NCI-H524 (cell line): ENCODE measurements around the gene CCDC85C.

Source experiments
- DNase-seq, 2 experiments: peaks; one replicate each; lab custom pipeline; 2025; lab: John Stamatoyannopoulos, UW

CCDC85C gene

DNA sequence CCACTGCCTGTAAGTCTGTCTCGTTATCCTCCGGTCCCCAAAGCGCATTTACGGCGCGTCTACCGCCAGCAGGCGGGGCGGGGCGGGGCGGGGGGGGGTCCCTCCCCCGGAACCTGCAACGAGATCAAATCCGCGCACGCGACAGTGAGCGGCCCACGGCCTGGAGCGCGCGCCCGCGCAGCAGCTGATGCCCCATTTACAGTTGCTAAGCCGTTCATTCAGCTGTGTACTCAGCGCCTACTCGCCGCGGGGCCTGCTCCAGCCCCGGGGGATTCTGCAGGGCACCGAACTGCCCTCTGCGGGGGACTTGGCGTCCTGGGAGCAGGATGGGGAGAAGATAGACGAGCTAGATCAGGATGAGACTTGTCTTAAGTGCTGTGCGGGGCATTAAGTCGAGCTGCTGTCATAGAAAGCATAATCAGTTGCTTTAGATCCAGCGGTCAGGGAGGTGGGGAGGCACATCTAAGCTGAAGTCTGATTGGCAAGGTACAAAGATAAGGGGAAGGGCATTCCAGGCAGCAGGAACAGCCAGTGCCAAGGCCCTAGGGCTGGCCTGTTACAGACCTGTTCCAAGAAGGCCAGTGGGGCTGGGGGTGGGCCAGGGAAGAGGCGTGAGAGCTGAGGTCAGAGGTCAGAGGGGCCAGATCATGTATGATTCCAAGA, 1.4 kb upstream of the CCDC85C start:
- peak; percentile 90 to 98 for DNase-seq

DNA sequence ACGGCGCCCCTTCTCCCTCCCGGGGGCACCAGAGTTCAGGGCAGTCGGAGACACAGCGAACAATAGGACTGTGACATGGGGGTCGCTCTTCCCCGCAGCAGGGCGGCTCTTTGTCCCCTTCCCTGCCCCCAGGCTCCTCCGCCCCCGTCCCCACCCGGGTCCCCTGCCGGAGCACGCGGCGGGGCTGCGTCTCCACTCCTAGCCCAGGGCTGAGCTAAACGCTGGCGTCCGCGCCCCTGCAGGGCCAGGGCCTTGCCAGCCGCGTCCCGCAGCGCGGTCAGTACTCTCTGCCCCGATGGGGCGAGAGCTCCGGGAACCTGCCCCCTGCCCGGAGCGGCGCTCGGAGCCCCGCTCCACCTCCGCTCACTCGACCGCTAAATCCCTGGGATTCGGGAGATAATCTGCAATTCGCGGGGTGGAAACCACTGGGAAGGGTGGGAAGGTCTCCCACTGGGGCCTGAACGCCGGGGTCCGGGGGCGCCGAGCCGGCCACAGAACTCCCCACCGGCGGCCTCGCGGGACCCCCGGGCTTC, 825 bp upstream of the CCDC85C start:
- DNase-seq = peak in 1 of 2 experiments; percentile 85

DNA sequence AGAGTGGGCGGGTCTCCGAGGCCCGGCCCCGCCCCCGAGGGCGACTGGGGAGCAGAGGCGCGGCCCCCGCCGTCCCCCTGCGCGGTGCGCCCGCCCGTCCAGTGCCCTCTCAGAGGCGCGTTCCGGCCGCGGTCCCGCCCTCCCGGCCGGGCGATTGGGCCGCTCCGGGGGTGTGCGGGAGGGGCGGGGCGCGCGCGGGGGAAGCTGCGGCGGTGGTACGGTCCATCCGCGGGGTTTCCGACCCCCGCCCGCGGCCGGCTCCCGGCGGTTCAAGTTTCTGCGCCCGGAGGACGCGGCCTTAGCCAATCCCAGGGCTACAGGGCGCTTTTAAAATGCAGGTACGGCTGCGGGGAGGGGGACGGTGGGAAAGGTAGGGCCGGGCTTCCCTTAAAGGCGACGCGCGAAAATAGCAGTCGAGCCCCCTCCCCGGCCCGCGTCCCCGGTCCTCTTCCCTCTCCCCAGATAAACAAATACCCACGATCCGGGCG, 315 bp upstream of the CCDC85C start:
- peak; percentile 97 to 99 for DNase-seq

DNA sequence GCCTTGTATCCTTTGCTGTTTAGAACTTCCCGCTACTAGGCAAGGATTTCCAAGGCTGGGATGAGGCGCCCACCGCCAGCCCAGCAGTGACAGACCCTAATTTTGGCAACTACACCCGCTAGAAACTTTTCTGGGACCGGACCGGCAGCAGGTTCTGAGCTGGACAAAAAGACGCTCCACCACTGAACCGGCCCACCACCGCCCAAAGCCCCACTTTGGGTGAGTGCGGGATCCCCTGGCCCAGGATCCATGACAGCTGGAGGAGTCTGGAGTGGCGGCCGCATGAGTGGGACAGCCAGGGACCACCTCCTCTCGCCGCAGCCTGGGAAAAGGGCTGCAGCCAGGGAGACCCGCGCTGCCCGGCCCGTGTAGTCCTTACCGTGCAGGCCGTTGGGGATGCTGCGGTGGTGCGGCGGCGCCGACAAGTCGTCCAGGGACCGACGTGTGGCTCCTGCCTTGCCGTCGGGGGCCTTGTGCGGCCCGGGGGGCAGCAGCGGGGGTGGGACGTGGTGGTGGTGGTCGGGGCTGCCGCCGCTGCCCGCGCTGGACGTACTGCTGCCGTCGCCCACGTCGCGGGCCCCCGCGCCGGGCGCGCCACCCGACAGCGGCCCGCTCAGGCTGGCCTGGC, 1.1 kb downstream of the CCDC85C start:
- no peak for DNase-seq

DNA sequence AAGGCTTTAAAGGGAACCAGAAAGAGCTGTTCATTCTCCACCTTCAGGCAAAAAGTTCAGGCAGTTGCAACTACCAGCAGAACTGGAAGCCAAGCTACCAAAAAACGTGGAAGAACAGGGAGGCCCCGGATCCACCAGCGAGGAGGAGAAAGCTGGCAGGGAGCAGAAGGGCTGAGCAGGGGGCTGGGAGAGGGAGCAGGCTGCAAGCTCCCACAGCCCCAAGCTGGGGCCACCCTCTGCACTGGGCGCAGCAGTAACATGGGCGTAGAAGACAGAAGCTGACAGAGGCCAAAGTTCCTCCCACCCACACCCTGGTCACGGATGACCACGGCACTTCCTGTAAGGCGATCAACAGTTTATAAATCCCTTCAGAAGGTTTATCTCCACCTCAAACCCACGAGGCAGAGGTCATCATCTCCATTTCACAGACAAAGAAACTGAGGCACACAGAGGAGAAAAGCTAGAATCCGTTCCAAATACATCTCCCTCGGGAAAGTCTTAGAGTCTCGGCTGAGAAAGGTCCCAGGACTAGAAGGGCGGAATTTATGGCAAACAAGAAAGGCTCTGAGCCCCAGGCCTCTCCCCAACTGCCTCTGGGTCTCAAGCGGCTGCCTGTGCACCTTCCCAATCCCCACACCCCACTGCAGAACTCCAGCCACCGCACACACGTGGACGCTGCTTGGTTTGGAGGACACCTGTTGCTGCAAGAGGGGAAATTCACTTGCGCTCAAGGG, 1.8 kb downstream of the CCDC85C start:
- peak; percentile 15 to 50 for DNase-seq

DNA sequence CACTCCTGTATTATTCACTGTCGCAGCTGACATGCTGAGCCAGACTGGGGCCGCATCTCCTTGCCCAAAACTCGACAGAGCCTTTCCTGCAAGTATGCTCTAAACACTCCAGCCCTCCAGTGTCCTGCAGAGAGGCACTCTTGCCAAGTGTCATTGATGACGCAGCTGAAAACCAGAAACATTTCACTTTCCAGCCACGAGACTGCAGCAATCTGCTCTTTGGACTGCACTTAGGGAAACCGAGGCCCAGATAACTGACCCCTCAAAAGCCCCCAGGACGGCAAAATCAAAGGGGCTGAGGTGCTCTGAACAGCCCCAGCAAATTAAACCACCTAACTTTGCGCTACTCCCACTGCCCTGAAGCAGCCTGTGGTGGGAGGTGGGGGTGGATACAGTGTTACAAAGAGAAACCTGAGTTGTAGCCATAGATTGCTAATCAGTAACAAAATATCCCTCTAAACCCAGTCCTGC, 2.6 kb downstream of the CCDC85C start:
- no peak for DNase-seq

DNA sequence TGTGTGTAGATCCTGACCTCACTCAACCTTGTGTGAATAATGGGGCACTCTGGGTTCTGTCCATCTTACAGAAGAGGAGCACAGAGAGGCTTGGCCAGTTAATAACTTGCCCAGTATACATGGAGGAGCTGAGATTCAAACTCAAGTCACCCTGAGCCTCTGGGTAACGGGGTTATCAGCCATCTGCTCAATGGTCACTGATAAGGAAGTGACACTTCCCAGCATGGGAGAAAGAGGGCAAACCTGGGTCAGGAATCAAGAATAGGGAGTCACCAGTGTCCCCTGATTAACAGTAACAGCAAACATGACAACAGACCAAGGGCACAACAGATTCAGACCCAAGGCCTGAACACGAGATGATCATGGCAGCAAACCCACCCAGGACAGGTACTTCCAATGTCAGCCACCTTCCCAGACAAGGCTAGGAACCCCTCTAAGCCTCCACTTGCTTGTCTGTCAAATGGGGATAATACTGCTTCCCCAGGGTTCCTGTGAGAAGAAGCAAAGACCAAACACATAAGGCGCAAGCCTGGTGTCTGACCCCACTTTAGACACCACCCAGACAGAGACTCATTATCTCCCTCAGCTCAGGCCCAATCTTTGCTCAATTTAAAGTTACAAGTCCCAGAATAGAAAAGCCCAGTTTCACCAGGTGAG, 3.6 kb downstream of the CCDC85C start:
- DNase-seq = no peak

DNA sequence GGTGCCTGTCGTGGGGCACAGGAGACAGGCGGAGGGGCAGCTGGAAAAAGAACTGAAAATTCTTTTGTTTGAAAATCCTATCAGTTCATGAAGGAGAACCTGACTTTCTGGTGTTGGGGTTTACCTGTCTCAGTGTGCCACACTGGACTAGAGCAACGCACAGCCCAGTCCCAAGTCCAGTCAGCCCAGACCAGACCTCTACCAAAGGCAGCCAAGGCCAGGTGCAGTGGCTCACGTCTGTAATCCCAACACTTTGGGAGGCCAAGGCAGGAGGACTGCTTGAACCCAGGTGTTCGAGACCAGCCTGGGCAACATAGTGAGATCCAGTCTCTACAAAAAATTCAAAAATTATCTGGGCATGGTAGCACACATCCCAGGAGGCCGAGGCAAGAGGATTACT, 4.6 kb downstream of the CCDC85C start:
- no peak for DNase-seq

DNA sequence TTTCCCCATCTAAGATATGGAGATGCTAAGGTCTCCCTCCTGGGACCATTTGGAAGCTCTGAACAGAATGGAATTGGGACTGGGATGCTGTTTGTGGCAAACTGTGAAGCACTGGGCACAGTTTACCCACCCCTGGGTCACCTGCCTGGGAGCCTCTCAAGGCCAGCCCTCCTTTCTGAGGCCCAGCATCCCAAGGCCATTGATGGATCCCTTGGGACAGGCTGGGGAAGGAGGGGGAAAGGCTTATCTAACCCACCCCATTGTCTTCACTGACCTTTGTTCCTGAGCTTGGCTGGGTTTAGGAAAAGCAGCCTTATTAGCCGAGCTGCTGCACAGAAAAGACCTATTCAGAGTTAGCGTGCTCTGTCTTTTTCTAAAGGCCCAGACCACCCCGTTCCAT, 5.2 kb downstream of the CCDC85C start:
- no peak for DNase-seq

DNA sequence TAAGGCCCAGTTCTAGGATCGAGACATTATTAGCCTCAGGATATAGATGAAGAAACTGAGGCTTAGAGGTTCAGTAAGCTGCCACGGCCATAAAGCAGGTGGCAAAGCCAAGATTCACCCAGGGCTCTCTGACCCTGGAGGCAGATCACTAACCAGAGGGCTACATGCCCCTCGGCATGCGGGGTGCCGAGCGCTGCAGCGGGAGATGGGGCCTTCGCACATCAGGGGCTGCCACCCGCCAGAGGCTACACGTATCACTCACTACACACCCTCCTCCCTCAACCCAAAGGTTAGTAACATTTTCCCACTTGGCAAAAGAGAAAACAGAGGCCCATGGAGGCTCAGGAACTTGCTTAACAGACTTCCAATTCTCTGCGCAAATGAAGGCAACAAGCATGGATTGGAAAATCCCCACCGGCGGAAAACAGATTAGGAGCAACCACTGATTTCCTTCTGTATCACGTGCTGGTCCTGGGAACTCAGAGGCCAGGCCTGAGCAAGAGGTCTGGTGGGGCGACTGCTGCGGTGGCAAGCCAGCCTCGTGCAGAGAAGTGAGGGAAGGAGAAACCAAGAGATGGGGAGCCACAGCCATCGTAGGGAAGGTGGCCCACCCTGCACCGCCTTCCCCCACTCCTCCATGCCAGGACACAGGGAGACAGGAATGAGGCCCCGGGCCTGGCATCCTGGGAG, 6.0 kb downstream of the CCDC85C start:
- DNase-seq = no peak

DNA sequence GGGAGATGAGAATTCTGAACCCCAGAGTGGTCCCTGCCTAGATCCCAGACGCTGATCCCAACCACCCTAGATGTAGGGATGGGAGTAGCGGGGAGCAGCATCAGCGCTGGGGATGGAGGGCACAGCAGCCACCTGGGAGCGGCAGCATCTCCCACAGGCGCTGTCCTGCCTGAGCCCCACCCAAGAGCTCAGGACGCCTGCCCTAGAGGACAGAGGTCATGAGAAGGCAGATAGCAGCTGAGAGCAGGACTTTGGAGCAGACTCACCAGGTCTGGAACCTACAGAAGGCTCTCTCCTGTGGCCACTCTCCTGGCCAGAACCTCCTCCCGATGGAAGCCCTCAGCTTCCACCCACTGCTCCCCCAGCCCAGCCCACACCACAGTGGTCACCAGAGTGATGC, 7.2 kb downstream of the CCDC85C start:
- no peak for DNase-seq

DNA sequence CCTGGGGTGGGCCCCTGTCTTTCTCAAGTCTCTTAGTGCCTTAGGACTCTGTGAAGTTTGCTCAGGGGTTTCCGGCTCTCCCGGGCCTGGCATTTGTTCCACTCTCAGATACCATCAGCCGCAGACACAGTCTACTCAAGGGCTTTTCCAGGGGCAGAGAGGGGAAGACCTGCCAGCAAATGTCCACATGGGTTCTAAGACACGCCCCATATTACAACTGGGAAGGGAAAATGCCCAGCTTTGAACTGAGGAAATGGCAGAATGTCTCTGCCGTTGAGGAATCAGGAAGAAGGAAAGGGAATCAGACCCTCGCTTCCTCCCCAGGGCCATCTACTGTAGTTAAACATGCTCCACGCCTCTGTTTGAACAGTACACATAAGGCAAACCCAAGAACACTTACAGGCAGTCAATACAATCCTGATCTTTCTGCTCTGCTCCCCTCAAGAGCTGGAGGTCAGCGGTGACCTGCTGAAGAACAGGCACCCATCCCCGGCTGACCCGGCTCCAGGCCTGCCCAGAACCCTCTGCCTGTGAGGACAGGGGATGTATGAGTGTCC, 7.9 kb downstream of the CCDC85C start:
- no peak for DNase-seq

DNA sequence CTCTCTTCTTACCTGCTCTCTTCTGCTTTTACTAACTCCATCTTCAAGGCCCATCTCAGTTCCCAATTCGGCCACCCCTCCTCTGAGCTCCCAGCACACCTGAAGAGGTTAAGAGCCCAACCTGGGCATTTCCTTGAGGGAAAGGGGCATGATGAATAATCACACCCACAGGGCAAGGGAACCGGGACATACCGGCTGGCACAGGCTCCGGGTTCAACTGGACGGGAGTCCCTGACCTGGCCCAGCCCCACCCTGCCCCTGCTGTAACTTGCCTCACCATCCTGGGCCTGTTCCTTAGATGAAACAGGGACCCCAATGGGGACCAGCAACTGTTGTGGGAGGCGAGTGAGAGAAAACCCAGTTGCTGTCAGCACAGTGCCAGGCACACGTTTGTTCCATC, 8.5 kb downstream of the CCDC85C start:
- no peak for DNase-seq

DNA sequence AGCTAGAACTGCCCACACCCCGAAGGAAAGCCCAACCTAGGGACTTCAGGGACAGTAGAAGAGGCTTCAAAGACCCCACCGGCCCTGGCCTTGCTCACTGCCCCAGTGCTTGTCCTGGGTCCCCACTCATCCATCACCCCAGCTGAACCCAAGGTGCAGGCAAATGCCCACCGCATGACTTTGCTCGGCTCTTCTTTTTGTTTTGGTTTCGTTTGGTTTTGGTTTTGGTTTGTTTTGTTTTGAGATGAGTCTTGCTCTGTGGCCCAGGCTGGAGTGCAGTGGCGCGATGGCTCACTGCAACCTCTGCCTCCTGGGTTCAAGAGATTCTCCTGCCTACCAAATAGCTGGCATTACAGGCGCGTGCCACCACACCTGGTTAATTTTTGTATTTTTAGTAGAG, 9.0 kb downstream of the CCDC85C start:
- no peak for DNase-seq

DNA sequence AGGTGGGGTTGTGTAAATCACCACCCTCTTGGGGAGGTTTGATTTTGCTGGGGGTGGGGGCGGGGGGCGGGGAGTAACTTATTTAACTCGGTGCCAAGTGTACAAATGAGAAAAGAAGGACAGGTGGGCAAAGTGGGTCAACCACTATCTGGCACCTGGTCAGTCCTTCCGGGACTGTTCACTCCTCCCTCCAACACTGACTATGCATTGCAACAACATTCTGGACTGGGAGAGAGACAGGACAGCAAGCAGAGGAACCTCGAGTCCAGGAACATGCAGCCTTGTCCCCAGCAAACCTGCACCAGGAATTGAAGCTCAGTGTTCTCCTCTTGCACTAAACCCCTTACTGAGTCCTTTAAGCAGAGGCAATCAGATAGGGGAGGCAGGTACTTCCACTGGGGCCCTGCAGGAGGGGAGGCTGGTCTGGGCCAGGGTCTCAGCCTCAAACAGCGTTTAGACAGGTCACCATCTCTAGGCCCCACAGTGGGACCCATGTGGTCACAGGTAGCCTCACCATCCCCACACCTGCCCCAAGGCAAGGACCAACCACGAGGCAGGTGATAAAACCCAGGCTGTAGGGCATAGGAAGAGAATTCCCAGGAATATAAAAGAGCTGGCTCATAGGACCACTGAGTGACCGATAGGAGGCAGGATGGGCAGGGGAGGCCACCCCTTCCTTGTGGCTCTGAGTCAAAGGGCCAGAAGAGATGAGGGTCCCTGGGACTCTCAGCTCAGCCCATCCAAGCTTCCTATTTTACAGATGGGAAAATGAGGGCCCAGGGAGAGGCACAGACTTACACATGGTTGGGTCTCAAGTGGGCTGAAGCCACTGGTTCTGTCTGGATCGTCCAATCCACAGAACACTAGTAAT, 9.8 kb downstream of the CCDC85C start:
- no peak for DNase-seq

DNA sequence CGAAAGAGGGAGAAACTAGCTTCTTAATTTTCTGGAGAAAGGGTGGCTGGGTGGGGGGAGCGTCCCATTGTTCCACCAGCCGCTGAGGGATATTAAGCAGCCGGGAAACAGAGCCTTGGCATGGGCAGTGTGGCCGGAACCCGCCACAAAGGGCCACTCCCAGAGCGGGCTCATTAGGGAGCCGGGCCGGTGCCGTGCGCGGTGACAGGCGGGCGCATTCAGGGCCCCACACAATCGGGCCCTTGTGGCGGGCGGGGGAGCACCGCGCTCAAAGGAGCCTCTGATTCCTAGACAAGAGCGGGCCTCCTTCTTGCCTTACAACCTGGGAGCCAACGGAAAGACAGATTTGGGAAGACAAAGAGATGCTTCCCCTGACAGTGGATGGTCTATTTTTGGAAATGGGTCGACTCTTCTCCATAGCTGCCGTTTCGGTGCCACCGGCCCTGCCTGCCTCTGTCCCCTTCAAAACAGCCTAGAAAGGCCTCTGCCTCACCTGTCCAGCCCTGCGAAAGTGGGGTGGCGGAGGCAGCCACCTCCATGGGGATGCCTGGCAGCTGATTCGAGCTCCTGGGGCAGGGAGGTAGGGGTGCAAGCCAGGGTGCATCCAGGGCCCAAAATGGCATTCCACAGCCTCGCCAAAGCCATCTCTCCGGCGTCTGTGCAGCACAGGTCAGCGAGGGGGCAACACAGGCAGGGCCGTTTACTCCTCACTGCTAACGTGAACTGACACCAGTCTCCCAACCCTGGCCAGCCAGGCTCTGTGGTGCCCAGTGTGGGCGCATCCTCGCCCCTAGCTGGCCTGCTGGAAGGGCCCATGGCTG, 10.9 kb downstream of the CCDC85C start:
- no peak for DNase-seq

DNA sequence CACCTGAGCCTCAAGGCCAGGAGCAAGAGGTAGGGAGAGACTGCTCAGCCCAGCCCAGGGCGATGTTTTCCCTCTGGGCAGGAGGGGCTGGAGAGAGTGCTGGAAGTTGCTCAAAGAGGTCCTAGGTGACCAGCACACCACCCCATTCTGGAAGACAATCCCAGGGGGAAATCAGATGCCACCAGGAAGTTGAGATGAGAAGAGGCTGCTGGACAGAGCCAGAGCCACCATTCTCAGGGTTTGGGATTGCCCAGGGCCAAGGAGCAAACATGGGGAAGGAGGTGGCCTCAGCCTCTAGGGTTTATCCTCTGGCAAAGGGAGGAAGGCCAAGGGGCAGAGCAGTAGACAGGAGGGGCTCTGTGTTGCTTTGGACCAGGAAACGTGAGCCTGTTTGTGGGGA, 11.6 kb downstream of the CCDC85C start:
- DNase-seq = no peak

DNA sequence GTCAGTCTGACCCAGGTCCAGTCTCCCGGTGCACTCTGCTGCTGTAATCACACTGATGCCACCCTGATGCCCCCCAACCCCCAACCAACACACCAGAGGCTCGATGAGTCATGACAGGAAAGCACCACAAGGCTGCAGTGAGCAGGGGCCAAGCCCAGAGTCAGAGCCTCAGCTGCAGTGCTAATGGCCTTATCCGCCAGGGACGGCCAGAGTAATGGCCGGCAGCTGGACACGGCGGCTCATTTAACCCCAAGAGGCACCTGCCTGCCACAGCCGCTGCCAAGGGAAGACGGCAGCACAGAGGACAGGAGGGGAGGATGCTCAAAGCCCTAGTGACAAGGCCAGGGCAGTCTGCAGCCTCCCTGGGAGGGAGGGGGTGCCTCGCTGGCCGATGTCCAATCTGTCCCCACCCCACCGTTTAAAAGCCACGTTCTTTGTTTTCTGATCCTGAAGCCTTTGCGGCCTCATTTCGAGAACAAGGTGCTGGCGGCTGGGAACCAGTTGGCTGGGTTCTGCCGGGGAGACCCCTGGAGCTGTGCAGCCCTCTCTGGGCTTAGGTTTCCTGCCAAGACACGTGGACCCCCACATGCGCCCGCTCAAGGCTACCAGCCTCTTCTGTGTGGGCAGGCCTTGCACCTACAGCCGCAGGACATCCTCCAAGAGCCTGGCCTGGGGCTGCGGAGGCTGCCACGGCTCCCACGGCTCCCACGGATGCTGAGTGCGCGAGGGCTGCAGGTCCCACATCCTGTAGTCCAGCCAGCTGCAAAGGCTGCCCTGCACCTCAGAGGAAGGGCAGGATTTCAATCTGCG, 13.1 kb downstream of the CCDC85C start:
- DNase-seq = no peak
